ENCODE data around the gene HMGB2.

GRCh38 chr4:173291899-173292298, 42.3 kb downstream of the HMGB2 start:
- TF ChIP-seq GATA3 (IDR thresholded peaks at IDR 0.05; ENCODE audit: low read depth, low read length), result no peak
- no peak for TF ChIP-seq GATA2 (IDR thresholded peaks at IDR 0.05; ENCODE audit: low read depth, low read length)

Measured in SH-SY5Y (cell line).